Nephron progenitor cell (in vitro differentiated cells): ENCODE results near the gene TBC1D22A.

Experiments used
- DNase-seq: peaks from one replicate; pipeline ENCODE4 v3.0.0; 2021
- H3K27ac Mint-ChIP-seq: 2 replicates; pipeline ENCODE4 v1.8.0; 2021; ENCODE audit warnings: mild to moderate bottlenecking, moderate library complexity, mixed read lengths
- H3K27me3 Mint-ChIP-seq: 2 replicates; pipeline ENCODE4 v1.8.0; 2021; ENCODE audit warnings: mild to moderate bottlenecking, low read depth, mixed read lengths; ENCODE audit not compliant: poor library complexity
- H3K36me3 Mint-ChIP-seq: 2 replicates; pipeline ENCODE4 v1.8.0; 2021; ENCODE audit warnings: low read depth, mixed read lengths
- H3K4me1 Mint-ChIP-seq: 2 replicates; pipeline ENCODE4 v1.8.0; 2021; ENCODE audit warnings: mixed read lengths
- H3K4me3 Mint-ChIP-seq: 2 replicates; pipeline ENCODE4 v1.8.0; 2021; ENCODE audit warnings: mild to moderate bottlenecking, moderate library complexity, mixed read lengths
- H3K9me3 Mint-ChIP-seq: 2 replicates; pipeline ENCODE4 v1.8.0; 2021; ENCODE audit warnings: mild to moderate bottlenecking, moderate library complexity, mixed read lengths
- CTCF ChIP-seq: fragments of 200-600 bp; sonication (generic); IDR thresholded peaks from 2 replicates; pipeline ENCODE4 v1.5.0; 2021; ENCODE audit warnings: antibody characterized with exemption

The TBC1D22A gene

DNA sequence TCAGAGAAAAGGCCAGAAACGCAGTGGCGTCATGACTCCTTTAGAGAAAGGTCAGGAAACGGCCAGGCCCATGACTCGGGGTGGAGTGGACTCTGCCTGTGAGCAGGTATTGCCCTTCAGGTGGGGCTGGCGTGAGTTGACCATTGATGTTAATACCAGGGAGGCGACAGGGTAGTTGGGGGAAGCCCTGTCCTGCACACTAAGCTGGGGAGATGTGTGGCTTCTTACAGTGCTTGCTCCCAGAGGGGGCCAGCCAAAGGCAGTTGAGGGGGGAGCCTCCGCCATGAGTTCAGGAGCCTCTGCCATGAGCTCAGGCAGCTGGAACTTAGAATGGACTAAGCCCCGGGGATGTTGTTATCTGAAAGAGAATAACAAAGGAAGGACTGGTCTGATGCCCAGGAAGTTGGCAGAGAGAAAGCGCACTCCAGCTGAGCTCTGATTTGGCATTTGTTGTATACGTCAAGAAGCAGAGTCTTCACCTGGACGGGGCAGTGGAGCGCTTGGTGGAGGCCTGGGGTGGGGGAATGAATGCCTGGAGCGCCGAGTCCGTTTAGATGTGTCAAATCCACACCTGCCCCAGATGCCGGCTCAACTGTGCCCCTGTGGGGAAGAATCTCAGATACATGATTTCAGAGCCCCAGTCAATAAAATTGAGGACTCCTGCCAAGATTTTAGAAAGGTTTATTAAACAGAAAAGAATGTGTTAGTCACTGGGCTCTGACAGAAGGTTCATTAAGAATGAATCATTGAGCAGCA is 222.5 kb downstream of the TBC1D22A start:
- Mint-ChIP-seq H3K27me3 (no peaks in the 10 kb centered on the region), H3K9me3 (peaks cover 3% of the 10 kb centered on the region), H3K27ac (peak overlapping the region; percentile 26), H3K36me3 (peaks cover 53% of the 10 kb centered on the region), H3K4me1 (no peaks in the 10 kb centered on the region), H3K4me3 (no peak overlapping the region)
- no peak for TF ChIP-seq CTCF
- DNase-seq, result no peak

- H3K27me3 Mint-ChIP-seq, result no peaks in the 10 kb centered on the region
- no peaks in the 10 kb centered on the region for H3K9me3 Mint-ChIP-seq
Measured at GRCh38 chr22:46985507-46985882, 223.0 kb downstream of the TBC1D22A start.

DNA sequence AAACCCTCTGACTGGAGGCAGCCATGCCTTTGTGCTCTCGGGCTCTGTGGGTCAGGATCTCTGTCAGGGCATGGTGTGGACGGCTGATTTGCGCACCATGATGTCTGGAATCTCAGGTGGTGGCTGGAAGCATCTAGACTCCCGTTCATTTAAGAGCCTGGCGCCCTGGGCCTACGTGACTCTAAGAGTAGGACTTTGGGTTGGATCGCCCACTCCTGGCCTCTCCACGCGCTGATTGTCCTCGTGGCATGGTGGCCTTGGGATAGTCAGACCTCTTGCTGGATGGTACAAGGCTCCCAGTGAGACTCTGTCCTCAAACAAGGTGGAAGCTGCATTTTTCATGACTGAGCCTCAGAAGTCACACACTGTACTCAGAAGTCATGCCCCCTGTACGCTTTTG is 224.3 kb downstream of the TBC1D22A start:
- peaks cover 2% of the 10 kb centered on the region for H3K27me3 Mint-ChIP-seq
- H3K4me1 Mint-ChIP-seq, result no peaks in the 10 kb centered on the region
- TF ChIP-seq CTCF, result no peak
- no peaks in the 10 kb centered on the region for H3K9me3 Mint-ChIP-seq
- peaks cover 47% of the 10 kb centered on the region for H3K36me3 Mint-ChIP-seq
- H3K4me3 Mint-ChIP-seq, result no peak overlapping the region
- no peak for DNase-seq
- no peak overlapping the region for H3K27ac Mint-ChIP-seq

More at GRCh38 chr22:46985507-46985882, 223.0 kb downstream of the TBC1D22A start:
- no peaks in the 10 kb centered on the region for H3K4me1 Mint-ChIP-seq
- H3K4me3 Mint-ChIP-seq, result no peak overlapping the region
- peaks cover 47% of the 10 kb centered on the region for H3K36me3 Mint-ChIP-seq
- H3K27ac Mint-ChIP-seq, result no peak overlapping the region
- DNase-seq, result no peak
- TF ChIP-seq CTCF, result no peak

DNA sequence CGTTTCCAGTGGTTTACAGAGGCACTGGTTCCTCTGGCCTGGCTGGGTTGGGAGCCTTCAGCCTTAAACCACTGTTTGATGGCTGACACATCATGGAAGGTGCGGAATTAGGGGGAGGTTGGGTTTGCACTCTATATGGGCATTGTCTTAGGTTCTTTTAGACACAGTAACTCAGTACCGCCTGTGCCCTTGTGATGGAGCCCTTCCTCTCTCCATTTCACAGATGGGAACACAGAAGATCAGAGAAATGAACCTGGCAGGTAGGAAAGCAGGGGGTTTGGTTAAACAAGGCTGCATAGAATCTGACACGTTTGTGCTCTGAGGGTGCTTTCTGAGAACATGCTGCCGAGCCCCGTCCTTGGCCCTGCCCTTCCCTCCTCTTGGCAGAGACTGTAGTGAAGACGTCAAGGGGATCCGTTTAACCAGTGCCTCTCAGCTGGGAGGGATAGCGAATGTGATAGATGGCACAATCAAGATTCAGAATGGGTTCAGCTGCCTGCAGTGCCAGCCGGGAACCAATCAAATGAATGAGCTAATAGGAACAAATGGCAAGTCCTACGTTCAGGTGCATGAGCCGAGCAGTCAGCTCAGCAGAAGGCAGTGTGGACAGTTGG is 228.6 kb downstream of the TBC1D22A start:
- no peak overlapping the region for H3K27ac Mint-ChIP-seq
- H3K4me3 Mint-ChIP-seq, result no peak overlapping the region
- peaks cover 2% of the 10 kb centered on the region for H3K27me3 Mint-ChIP-seq
- no peaks in the 10 kb centered on the region for H3K9me3 Mint-ChIP-seq
- no peak for TF ChIP-seq CTCF
- H3K4me1 Mint-ChIP-seq, result peaks cover 13% of the 10 kb centered on the region
- H3K36me3 Mint-ChIP-seq, result peaks cover 28% of the 10 kb centered on the region
- no peak for DNase-seq

- Mint-ChIP-seq H3K27ac (no peak overlapping the region), H3K4me1 (peaks cover 13% of the 10 kb centered on the region), H3K4me3 (no peak overlapping the region), H3K27me3 (peaks cover 2% of the 10 kb centered on the region), H3K36me3 (peaks cover 22% of the 10 kb centered on the region), H3K9me3 (no peaks in the 10 kb centered on the region)
- DNase-seq, result no peak
- no peak for TF ChIP-seq CTCF
Measured at GRCh38 chr22:46991666-46992065, 229.2 kb downstream of the TBC1D22A start.
